Hematopoietic multipotent progenitor cell treated with erythropoietin and hydrocortisone succinate and interleukin-3 and kit ligand, for 15 days (in vitro differentiated cells): ENCODE results near the gene IGDCC3.
"Not testable (repeated sequence)": the region's sequence is repeated elsewhere in the genome, so short reads cannot be mapped to it uniquely, and the experiment has no call there.

Source experiments
- DNase-seq: peaks from one replicate; pipeline ENCODE4 v3.0.0-alpha.2; 2015; ENCODE audit warnings: low spot score

Gene IGDCC3

DNA sequence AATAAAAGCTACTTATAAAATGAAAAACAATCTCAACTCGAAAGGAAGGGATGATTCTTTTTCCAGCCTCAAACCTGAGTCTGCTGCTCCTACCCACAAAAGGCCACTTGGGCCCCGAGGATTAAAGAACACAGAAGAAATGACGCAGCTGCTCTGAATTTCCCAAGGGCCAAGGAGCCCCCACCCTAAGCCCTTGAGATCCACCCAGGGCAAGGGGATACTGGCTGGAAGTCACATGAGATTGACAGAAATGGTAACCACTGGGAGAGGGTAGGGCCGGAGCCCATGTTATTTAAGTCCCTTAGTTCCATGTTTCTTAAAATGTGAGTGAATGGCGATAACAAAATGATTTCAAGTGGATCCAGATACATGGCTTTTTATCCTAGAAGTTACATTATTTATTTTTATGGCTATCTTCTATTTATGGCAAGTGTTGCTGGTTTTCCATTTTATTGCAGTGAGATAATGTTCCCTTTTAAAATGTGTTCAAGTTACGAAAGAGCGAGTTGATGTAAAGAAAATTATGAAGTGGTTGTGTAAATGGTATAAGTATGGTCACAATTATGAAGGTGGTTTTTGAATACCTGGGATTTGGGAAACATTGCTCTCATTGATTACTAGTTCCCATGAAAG lies 28.1 kb upstream of the IGDCC3 start:
- DNase-seq, result no peak

- DNase-seq, result no peak
Observed at GRCh38 chr15:65404186-65404872, 26.5 kb upstream of the IGDCC3 start.

GRCh38 chr15:65402961-65403360 lies 25.2 kb upstream of the IGDCC3 start:
- no peak for DNase-seq

DNA sequence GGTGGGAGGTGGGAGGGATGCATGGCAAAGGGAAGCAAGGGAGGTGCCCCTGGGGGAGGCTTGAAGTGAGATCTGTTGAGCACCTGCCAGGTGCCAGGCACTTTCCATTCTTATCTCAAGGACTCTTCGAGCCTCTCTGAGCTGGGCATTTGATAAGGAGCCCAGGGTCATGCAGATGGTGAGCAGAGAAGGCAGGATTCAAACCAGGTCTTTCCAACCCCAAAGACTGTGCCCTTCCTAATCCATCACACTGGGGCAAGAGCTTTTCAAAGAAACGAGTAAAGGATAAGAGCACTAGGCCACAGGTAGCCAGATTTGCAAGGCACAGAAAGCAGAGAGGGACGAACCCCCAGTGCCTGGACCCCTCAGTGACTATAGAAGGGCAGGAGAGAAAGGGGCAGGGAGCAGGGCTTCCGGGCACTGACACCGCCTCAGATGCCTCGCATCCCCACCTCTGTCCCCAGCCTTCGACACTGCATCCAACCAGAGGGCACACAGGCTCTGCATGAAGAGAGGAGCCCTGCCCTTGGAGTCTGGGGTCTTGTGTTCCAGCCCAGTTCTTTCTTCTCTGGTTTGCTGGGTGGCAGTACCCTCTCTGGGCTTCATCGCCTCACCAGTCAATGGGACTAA lies 23.9 kb upstream of the IGDCC3 start:
- DNase-seq, result no peak

GRCh38 chr15:65400760-65401610 lies 23.2 kb upstream of the IGDCC3 start:
- DNase-seq, result peak; percentile 31

DNA sequence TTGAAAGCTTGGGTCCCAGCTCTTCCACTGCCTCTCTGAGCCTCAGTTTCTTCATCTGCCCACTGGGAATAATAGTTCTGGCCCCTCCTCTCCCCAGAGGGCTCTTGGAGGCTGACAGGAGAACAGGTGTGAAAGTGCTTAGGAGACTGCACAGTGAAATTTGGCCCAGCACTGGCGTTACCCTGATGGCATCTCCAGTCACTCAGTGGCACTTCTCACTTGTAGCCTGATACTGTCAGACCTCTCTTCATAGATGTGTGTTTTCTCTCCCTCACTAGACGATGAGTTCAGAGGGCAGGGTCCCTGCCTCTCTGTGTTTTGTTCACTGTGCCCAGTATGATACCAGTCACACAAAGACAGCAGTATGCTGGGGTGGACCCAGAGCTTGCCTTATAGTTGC lies 22.2 kb upstream of the IGDCC3 start:
- no peak for DNase-seq

GRCh38 chr15:65399001-65399706 lies 21.4 kb upstream of the IGDCC3 start:
- DNase-seq, result no peak

GRCh38 chr15:65398486-65398885 lies 20.7 kb upstream of the IGDCC3 start:
- not testable (repeated sequence) for DNase-seq

GRCh38 chr15:65396965-65397317 lies 19.1 kb upstream of the IGDCC3 start:
- DNase-seq, result no peak

DNA sequence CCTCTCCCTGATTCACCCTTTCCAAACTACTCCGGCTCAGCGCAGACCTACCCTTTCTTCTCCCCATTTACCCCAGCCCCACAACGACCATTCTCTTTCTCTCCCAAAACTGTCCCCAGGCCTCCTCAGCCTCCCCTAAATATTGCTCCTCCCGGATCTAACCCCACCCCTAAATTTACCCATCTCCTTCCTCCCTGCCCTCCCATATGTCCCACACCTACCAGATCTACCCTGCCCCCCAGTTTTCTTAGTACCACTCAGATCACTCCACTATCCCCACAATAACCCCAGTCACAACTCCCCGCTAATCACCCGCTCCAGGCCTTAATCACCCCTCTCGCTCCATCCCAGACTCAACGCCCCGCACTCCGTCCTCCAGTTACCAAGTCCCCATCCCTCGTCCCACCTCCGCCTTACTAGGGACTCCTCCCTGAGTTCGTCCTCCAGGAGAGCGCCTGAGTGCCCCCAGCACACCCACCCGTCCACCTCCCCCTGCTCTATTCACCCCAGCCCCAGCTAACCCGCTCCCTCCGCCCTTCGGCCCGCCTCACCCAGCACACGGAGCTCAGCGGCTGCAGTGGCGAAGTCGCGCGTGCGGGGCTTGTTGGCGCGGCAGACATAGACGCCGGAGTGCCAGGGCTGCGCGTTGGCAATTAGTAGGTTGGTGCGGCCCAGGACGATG lies 18.6 kb upstream of the IGDCC3 start:
- no peak for DNase-seq

GRCh38 chr15:65395567-65396202 lies 17.9 kb upstream of the IGDCC3 start:
- DNase-seq, result no peak

GRCh38 chr15:65394936-65395335 lies 17.1 kb upstream of the IGDCC3 start:
- no peak for DNase-seq

DNA sequence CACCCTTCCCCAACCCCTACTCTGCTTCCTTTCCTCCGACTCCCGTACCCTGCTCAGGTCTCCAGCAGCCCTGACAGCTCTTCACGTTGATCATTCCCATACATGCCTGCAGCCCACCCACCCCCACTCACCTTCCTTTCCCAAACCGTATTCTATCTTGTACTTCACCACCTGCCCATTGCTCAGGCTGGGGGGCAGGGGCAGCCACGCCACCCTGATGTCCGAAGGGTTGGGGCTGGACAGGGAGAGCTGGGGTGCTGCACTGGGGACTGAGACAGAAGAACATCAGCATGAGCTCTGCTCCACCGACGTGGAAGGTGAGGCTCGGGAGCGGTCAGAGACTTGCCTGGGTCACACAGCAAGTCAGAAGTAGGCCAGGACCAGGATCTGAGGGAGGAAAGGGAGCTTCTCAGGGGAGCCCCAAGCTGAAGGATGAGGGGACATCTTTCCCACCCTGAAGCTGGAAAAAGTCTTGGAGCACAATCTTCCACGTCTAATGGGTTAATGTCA lies 16.5 kb upstream of the IGDCC3 start:
- no peak for DNase-seq

DNA sequence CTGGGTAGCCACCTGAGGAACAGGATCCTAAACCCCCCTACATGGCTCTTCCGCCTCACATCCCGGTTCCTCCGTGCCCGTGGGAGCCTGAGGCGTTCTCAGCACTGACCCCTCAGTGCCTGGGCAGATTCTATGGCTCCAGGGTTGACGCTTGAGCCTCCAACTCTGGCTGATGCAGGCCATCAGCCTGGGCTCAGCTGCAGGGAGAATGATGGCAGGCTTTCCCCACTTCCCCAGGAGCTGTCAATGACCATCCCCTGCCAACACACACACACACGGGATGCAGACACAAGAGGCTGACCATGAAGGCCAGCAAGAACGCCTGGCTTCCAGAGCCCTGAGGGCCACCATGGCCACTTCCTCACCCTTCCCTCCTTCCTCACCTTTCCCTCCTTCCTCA lies 15.8 kb upstream of the IGDCC3 start:
- DNase-seq, result no peak

- DNase-seq, result no peak
Observed at GRCh38 chr15:65393091-65393490, 15.3 kb upstream of the IGDCC3 start.

DNA sequence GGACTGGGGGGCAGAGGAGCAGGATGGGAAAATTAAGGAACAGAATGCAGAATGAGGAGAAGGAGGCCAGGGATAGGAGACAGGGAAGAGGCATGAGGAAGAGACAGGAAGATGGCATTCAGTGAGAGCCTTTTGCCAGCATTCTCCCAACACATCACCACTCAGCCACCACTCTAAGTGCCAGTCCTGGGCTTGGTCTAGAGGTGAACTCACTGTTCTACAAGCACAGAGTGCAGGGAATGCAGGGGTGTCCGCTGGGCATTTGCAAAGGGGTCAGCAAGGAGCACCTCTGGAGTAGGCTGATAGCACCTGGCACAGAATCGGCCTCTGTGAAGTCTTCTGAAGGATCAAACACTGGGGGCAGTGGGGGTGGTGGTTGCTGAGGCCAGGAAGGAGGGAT lies 14.6 kb upstream of the IGDCC3 start:
- DNase-seq, result no peak

- no peak for DNase-seq
Observed at GRCh38 chr15:65391732-65392131, 13.9 kb upstream of the IGDCC3 start.

- DNase-seq, result no peak
Observed at GRCh38 chr15:65390447-65390846, 12.6 kb upstream of the IGDCC3 start.

DNA sequence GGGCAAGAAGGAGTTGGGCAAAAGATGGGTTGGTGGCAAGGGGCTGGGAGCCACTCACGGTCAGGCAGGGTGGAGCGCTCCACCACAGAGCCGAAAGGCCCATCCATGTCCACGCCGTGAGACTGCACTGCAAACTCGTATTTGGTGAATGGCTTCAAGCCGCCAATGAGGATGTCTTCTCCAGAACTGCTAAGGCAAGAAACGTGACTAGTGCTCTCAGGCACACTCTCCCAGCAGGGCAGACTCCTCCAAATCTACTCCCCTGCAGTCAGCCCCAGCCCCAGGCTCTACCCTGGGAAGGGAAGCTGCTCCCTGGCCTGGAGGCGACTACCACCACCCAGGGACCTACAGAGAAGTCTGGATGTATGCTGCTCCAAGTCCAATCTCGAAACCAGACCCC lies 11.4 kb upstream of the IGDCC3 start:
- DNase-seq, result no peak

GRCh38 chr15:65388306-65389080 lies 10.7 kb upstream of the IGDCC3 start:
- no peak for DNase-seq
